NT2/D1 (cell line): ENCODE results near the gene DNAJC27.

Experiments
- SUZ12 ChIP-seq: IDR thresholded peaks from 2 replicates; pipeline ENCODE4 v1.6.1; 2011; ENCODE audit not compliant: insufficient read length, insufficient read depth; ENCODE audit errors: extremely low read depth
- YY1 ChIP-seq: IDR thresholded peaks from 2 replicates; pipeline ENCODE4 v1.6.1; 2011; ENCODE audit not compliant: insufficient read length, insufficient read depth
- ZNF274 ChIP-seq: IDR thresholded peaks from 2 replicates; pipeline ENCODE4 v1.6.1; 2011; ENCODE audit warnings: mild to moderate bottlenecking, low read depth, low read length

DNA sequence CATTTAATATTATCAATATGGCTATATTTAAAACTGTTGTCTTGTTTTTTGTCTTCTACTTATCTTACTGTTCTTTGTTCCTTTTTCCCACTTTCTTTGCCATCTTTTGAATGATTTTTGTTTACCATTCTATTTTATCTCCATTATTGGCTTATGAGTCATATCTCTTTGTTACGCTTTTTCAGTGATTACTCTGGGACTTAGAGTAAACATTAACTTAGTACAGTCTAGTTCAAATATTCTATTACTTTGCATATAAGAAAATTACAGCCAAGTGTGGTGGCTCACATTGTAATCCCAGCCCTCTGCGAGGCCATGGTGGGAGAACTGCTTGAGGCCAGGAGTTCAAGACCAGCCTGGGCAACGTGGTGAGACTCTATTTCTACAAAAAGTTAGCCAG, 77.8 kb downstream of the DNAJC27 start:
- TF ChIP-seq SUZ12 (no peak), YY1 (no peak), ZNF274 (no peak)
